ENCODE measurements around the gene SAMD9L.

Gene SAMD9L

GRCh38 chr7:93148144-93148543 lies at the start of gene SAMD9L:
Gene SAMD9L (minus strand): TSS chr7:93148385. CDS start chr7:93135971, 12,414 bp downstream.
- peak; percentile 43 to 73 for DNase-seq

DNA sequence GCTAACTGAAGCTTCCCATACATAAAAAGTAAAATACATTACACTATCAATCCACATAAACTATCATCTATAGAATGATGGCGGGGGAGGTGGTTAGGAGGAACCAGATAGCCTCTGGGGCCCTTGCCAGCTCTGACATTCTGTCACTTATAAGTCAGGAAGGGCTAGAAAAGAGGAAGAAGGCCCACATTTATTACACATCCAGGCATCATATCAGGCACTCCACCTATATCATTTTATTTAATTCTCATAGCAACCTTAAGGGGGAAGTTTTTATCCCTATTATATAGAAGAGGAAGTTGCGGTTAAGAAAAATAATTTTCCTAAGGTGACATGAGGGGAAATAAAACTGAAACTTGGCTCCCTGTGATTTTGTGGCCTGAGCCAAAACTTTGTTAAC lies 48.2 kb upstream of the SAMD9L start:
- peak; percentile 3 to 16 for DNase-seq

DNA sequence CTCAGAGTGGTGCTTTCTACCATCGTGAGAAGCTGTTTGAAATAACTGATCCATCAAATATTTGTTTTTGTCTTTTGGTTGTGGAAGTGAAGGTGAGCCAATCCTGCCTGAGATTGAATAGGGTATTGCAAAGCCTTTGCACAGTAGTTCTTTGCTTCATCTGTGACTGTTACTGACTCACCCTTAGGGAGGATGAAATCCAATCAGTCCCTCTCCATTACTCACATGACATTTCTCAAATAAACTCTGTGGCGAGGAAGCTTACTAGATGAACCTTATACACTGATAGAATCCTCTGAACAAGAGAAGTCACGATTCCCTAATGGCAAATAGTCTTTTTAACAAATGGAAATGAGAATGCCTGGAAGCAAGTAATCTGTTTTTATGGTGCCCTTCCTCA lies 46.2 kb upstream of the SAMD9L start:
- no peak for DNase-seq

- no peak for DNase-seq
These were observed 40.9 kb upstream of the SAMD9L start for GRCh38 chr7:93188870-93189634.

DNA sequence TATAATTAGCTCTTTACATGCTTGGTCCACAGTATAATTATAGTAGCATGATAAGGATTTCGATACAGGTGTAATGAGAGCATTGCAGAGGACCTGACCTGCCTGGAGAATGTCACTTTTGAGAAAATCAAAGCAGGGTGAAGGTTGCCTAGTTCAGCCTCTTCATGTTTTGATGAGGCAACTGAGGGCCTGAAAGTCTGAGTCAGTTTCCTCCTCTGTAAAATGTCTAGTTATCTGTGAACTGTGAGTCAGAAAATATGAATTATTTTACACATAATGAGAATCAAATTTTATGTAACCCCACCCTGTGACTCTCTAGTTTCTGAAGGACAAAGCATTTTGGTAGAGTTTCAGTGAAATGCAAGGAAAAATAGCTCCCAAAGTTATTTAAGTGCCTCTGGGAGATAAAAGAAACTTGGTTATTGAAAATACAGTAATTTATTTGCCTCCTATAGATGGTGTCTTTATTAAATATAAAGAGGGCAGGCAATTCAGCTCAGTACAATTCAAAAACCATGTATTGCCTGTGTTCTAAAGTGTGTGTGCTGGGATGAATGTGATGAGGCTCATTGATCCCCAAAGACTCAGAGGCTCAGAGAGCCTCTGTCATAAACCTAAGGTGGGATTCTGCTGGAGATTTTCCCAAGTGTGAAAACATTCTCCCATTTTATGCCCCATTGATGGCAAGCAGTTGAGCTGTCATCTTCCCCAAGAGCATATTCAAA lies 37.3 kb upstream of the SAMD9L start:
- DNase-seq, result no peak

DNA sequence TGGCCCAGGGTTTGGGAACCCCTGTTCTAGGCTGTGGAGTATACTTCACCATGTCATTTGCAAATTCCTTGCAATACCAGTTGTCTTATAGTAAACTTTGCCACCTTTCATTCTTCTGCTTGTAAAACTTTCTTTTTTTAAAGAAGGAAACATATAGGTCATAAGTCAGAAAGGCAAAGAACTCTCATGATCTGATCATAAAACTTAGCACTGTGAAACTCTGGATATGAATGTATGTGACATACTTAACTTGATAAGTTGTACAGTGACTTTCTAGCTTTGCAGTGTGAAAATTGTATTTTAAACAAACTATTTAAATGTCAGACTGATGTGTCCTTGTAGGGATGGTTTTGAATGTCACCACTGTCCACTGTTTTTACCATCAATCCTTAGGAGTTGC lies 31.0 kb upstream of the SAMD9L start:
- no peak for DNase-seq

- peak in 1 of 2 donors; percentile 3 for DNase-seq
These were observed 30.0 kb upstream of the SAMD9L start for GRCh38 chr7:93178213-93178612.

- DNase-seq, result no peak
These were observed 28.9 kb upstream of the SAMD9L start for GRCh38 chr7:93176992-93177580.

GRCh38 chr7:93175219-93175618 lies 27.0 kb upstream of the SAMD9L start:
- DNase-seq, result no peak

GRCh38 chr7:93172683-93173082 lies 24.5 kb upstream of the SAMD9L start:
- no peak for DNase-seq

DNA sequence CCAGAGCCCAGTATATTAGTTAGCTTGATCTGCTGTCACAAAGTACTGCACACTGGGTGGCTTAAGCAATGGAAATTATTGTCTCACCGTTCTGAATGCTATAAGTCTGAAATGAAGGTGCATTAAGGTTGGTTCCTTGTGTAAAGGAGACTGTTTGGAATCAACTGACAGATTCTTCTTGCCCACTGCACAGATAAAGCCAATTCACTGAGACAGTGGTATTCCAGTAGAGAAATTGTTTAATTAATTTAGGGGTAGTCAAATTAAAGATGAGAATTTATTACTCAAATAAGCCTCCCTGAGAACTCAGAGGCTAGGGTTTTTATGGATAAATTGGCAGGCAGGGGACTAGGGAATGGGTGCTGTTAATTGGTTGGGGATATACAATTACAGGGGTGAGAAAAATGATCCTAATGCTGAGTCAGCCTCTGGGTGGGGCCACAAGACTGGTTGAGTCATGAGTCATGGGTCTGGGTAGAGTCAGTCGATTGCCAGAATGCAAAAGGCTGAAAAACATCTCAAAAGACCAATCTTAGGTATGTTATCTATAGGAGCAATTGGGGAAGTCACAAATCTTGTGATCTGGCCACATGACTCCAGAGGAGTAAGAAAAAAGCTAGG lies 23.5 kb upstream of the SAMD9L start:
- DNase-seq, result no peak

DNA sequence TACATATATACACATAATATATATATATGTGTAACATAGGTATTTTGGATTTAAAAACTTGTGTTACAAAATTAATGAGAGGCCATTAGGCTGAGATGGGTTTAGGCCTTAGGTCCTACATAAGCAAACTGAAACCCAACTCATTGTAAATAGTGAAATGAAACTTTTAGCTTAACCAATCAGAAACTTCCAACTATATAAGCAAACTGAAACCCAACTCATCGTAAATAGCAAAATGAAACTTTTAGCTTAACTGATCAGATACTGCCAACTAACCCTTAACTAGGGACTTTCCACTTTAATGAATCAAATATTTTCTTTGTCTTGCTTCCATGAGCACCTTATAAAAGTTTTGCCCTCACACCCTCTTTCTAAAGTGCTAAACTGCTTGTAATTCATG lies 17.3 kb upstream of the SAMD9L start:
- DNase-seq, result peak in 1 of 2 donors; percentile 73

GRCh38 chr7:93164766-93165165 lies 16.6 kb upstream of the SAMD9L start:
- no peak for DNase-seq

DNA sequence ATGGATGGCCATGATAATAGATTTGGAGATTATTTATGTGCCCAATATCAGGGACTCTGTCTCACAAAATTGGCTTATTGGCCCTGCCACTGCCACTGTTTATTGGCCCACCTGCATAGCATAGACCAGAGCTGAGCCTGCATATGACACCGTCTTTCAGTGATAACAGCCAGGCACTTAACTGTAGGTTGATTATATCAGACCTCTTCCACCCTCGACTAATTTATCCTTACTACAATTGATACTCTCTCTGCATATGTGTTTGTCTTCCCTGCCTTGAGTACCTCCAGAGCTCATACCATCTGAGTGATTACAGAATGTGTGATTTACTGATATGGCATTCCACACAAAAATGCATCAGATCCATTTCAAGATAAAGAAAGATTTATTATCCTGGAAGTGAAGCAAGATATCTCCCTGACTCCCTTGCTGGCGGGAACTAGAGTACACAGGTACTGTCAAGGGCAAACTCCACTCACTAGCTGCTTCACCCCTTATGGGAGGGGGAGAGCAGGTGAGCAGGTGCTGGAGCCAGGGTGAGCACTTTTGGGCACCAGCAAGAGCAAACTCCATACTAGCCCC lies 13.1 kb upstream of the SAMD9L start:
- DNase-seq, result no peak

DNA sequence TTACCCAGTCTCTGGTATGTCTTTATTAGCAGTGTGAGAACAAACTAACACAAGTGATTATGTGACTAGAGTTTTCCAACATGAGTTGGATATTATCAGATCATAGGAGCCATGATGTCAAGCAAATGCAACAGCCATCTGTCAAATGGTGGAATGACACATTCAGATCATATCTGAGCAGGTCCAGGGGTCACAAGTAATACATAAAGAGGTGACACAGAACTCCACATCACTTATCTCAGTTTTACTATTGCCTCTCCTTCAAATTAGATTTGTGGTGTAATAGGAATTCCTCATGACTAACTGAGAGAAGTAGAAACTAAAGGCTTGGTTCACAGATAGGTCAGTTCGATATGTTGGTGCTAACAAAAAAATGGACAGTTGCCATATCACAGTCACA lies 12.2 kb upstream of the SAMD9L start:
- DNase-seq, result no peak

GRCh38 chr7:93159490-93159889 lies 11.3 kb upstream of the SAMD9L start:
- no peak for DNase-seq

DNA sequence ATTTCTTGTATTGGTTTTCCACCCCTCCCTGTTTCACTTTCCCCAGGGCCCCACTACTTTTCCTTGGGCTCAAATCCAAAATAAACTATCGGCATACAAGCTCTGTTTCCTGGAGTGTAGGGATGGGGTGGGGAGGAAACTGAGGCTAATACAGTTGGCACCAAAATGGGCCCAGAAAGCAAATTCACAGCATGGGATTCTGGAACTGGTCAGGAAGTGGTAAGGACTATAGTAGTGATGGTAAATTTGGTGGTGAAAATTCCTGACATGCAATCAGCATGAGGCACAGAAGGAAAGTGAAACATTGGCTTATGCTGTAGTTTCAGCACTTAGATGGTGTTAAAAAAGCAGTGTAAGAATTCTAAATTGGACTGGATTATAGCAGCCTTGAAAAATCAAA lies 8.7 kb upstream of the SAMD9L start:
- no peak for DNase-seq

- DNase-seq, result no peak
These were observed 2.1 kb upstream of the SAMD9L start for GRCh38 chr7:93150200-93150835.

GRCh38 chr7:93148727-93149126 lies 542 bp upstream of the SAMD9L start:
- no peak for DNase-seq

- peak; percentile 82 to 88 for DNase-seq
These were observed 822 bp downstream of the SAMD9L start for GRCh38 chr7:93147363-93147762.

DNA sequence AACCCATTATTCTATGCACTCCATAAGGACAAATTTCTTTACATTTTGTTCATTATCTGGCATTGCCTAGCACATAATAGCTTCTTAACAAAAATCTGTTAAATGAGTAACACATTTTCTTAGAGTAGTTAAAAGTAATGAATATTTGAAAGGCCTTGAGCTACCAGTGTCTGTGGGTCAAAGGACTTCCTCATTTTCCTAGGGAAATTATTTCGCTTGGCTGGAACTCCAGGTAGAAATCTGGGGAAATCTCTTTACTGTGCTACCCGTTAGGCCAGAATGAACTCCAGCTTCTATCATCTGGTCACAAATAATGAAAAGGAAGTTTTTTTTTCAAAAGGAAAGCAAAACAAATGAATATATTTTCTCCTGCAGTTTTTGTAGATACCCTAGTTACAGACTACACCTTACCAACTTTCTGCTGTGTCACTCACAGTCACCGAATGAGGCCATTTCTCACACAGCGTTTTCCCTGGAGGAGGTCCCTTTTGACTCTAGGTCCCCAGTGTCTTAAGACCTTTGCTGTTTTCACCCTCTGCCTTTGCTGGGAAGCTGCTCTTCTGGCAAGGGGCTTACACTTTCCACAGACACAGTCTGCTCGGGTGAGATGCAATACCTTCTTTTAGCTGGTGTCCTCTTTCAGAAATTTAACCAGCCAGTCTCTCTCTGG lies 1.6 kb downstream of the SAMD9L start:
- peak; percentile 29 to 38 for DNase-seq

GRCh38 chr7:93146036-93146435 lies 2.1 kb downstream of the SAMD9L start:
- DNase-seq, result no peak

Measured in CD4-positive, alpha-beta T cell treated with Interferon alpha-2 for 1 hour (primary cell).